B cell (primary cell): ENCODE measurements around the gene SORL1-AS1.

Source experiments
- ATAC-seq: fragments of 200-7000 bp; cut with Tn5 transposase; one replicate; pipeline ENCODE4 v1.10.0; 2021; ENCODE audit warnings: low read depth, mild to moderate bottlenecking, moderate number of reproducible peaks, moderate library complexity
- CTCF ChIA-PET: fragments of 350-600 bp; sonication (Branson Sonifier 250); formaldehyde crosslinking; loops from one replicate; lab custom pipeline; 2021; ENCODE audit warnings: antibody characterized with exemption, inconsistent platforms; lab: Charles Lee
- POLR2A ChIA-PET: fragments of 350-600 bp; sonication (Branson Sonifier 250); formaldehyde crosslinking; loops from one replicate; lab custom pipeline; 2021; ENCODE audit warnings: antibody characterized with exemption; lab: Charles Lee
- DNase-seq: peaks from one replicate; pipeline ENCODE4 v3.0.0; 2013
- H2AFZ ChIP-seq: 2 replicates; pipeline ENCODE4 v1.6.1; 2012; ENCODE audit warnings: mild to moderate bottlenecking, low read depth, low read length; ENCODE audit not compliant: insufficient read depth, poor library complexity, severe bottlenecking
- H3K27ac ChIP-seq, 2 donors: 1 replicate in 1 of 2; 2 replicates in 1 of 2; pipeline ENCODE4 v1.5.1; 2012 to 2013; ENCODE audit warnings: low read length in 2 of 2, mild to moderate bottlenecking in 2 of 2, moderate library complexity in 1 of 2
- H3K27me3 ChIP-seq, 4 experiments: fragments of 200-600 bp in 1 of 4; sonication (generic) in 1 of 4; replicated peaks in 1 of 4; 1 replicate in 2 of 4; 2 replicates in 2 of 4; pipeline versions ENCODE4 v1.6.1 to v1.7.0; 2013 to 2016; ENCODE audit warnings: low read length in 3 of 4, mild to moderate bottlenecking in 2 of 4, mixed read lengths in 1 of 4, moderate library complexity in 1 of 4; ENCODE audit not compliant: insufficient read depth in 4 of 4, control insufficient read depth in 3 of 4; ENCODE audit errors: control extremely low read depth in 1 of 4
- H3K36me3 ChIP-seq, 2 experiments: replicated peaks in 1 of 2; 1 replicate in 1 of 2; 2 replicates in 1 of 2; pipeline versions ENCODE4 v1.6.1 to v1.7.1; 2013; ENCODE audit warnings: low read length in 1 of 2; ENCODE audit not compliant: insufficient read depth in 2 of 2, control insufficient read depth in 1 of 2; ENCODE audit errors: control extremely low read depth in 1 of 2, extremely low read depth in 1 of 2
- H3K4me1 ChIP-seq, 2 donors: fragments of 200-600 bp in 1 of 2; sonication (generic) in 1 of 2; 1 replicate in 1 of 2; 2 replicates in 1 of 2; pipeline versions ENCODE4 v1.5.1 to v1.6.1; 2013 to 2017; ENCODE audit warnings: low read length in 2 of 2; ENCODE audit not compliant: control insufficient read depth in 2 of 2, insufficient read depth in 2 of 2
- H3K4me2 ChIP-seq: replicated peaks from 2 replicates; pipeline ENCODE3; 2012; ENCODE audit warnings: mild to moderate bottlenecking, low read depth, low read length; ENCODE audit not compliant: poor library complexity, severe bottlenecking
- H3K4me3 ChIP-seq, 5 experiments: fragments of 200-600 bp in 1 of 5; sonication (generic) in 1 of 5; 1 replicate in 3 of 5; 2 replicates in 2 of 5; pipeline versions ENCODE4 v1.5.1 to v1.7.0; 2011 to 2016; ENCODE audit warnings: low read length in 4 of 5, mild to moderate bottlenecking in 4 of 5, low read depth in 2 of 5, control low read depth in 1 of 5, moderate library complexity in 1 of 5; ENCODE audit not compliant: insufficient read depth in 1 of 5; ENCODE audit errors: control extremely low read depth in 1 of 5, extremely low read depth in 1 of 5
- H3K79me2 ChIP-seq: fragments of 200-600 bp; sonication (generic); one replicate; pipeline ENCODE4 v1.6.0; 2016; ENCODE audit warnings: low read length; ENCODE audit not compliant: control insufficient read depth, insufficient read depth
- H3K9ac ChIP-seq: fragments of 200-600 bp; sonication (generic); 2 replicates; pipeline ENCODE4 v1.6.1; 2017; ENCODE audit warnings: mild to moderate bottlenecking, low read length, moderate library complexity
- H3K9me3 ChIP-seq, 3 donors: one replicate each; pipeline versions ENCODE4 v1.6.1 to v1.7.1; 2013; ENCODE audit warnings: low read length in 2 of 3; ENCODE audit not compliant: control insufficient read depth in 2 of 3, insufficient read depth in 1 of 3; ENCODE audit errors: control extremely low read depth in 1 of 3
- H4K20me1 ChIP-seq: 2 replicates; pipeline ENCODE4 v1.6.0; 2012; ENCODE audit warnings: mild to moderate bottlenecking, low read length; ENCODE audit not compliant: insufficient read depth, control insufficient read depth, poor library complexity, severe bottlenecking
- H3K27ac Mint-ChIP-seq: one replicate; pipeline ENCODE4 v1.8.0; 2021; ENCODE audit warnings: mixed read lengths
- H3K27me3 Mint-ChIP-seq: one replicate; pipeline ENCODE4 v1.8.0; 2021; ENCODE audit warnings: mixed read lengths
- H3K4me1 Mint-ChIP-seq: one replicate; pipeline ENCODE4 v1.8.0; 2021; ENCODE audit warnings: mixed read lengths
- H3K4me3 Mint-ChIP-seq: one replicate; pipeline ENCODE4 v1.8.0; 2021; ENCODE audit warnings: mixed read lengths
- H3K9me3 Mint-ChIP-seq: one replicate; pipeline ENCODE4 v1.8.0; 2022; ENCODE audit warnings: mixed read lengths; ENCODE audit not compliant: insufficient read depth
- EZH2 ChIP-seq: IDR thresholded peaks from 2 replicates; pipeline ENCODE4 v1.6.1; 2012; ENCODE audit warnings: borderline replicate concordance, low read depth, mild to moderate bottlenecking, moderate library complexity, low read length; ENCODE audit not compliant: insufficient read depth, poor library complexity, severe bottlenecking
- WGBS: methylation state at CpG from one replicate; pipeline ENCODE4 v1.1.5; 2013; ENCODE audit warnings: missing lambda C conversion rate; ENCODE audit not compliant: insufficient coverage; 5-methylcytosine and 5-hydroxymethylcytosine counted together
- intact Hi-C: fragments of 100-400 bp; cut with micrococcal nuclease; formaldehyde crosslinking; loops from one replicate; pipeline ENCODE4 v1.10.0; 2022
- TF ChIP-seq, protein P1 (sequence below): fragments of 200-600 bp; IDR thresholded peaks from one replicate; pipeline ENCODE4 v1.8.0; 2022; ENCODE audit warnings: antibody characterized with exemption, mild to moderate bottlenecking

Gene SORL1-AS1

GRCh38 chr11:121459413-121460017 is 6.7 kb upstream of the SORL1-AS1 start:
- Histone ChIP-seq H3K27me3 (no peaks in the 10 kb centered on the region), H3K79me2 (peaks cover 55% of the 10 kb centered on the region), H4K20me1 (no peaks in the 10 kb centered on the region), H3K4me1 (peaks cover 25 to 34% of the 10 kb centered on the region in 2 donors), H2AFZ (no peak overlapping the region), H3K36me3 (no peaks in the 10 kb centered on the region), H3K4me3 (no peak overlapping the region), H3K9me3 (no peaks in the 10 kb centered on the region), H3K4me2 (no peak overlapping the region), H3K27ac (no peak overlapping the region), H3K9ac (no peak overlapping the region)
- no peak for DNase-seq
- Mint-ChIP-seq H3K4me1 (peaks cover 81% of the 10 kb centered on the region), H3K27me3 (no peaks in the 10 kb centered on the region), H3K4me3 (no peak overlapping the region), H3K9me3 (no peaks in the 10 kb centered on the region), H3K27ac (peak overlapping the region; percentile 4)
- CTCF ChIA-PET, result interaction anchor here (0.7 kb wide), 1 partner anchor 30 kb away, joined by 3 read pairs; no protein-coding TSS in a partner anchor
- POLR2A ChIA-PET, result no interaction called here
- ATAC-seq, result no peak
- WGBS, result 94% methylated on average over 6 of the region's 7 CpGs
- no peak for TF ChIP-seq EZH2
- TF ChIP-seq, protein P1, sequence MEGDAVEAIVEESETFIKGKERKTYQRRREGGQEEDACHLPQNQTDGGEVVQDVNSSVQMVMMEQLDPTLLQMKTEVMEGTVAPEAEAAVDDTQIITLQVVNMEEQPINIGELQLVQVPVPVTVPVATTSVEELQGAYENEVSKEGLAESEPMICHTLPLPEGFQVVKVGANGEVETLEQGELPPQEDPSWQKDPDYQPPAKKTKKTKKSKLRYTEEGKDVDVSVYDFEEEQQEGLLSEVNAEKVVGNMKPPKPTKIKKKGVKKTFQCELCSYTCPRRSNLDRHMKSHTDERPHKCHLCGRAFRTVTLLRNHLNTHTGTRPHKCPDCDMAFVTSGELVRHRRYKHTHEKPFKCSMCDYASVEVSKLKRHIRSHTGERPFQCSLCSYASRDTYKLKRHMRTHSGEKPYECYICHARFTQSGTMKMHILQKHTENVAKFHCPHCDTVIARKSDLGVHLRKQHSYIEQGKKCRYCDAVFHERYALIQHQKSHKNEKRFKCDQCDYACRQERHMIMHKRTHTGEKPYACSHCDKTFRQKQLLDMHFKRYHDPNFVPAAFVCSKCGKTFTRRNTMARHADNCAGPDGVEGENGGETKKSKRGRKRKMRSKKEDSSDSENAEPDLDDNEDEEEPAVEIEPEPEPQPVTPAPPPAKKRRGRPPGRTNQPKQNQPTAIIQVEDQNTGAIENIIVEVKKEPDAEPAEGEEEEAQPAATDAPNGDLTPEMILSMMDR, result no peak
- intact Hi-C loops, result loop anchor here (5.0 kb wide), 1 partner anchor 32 kb away; no protein-coding TSS in a partner anchor

DNA sequence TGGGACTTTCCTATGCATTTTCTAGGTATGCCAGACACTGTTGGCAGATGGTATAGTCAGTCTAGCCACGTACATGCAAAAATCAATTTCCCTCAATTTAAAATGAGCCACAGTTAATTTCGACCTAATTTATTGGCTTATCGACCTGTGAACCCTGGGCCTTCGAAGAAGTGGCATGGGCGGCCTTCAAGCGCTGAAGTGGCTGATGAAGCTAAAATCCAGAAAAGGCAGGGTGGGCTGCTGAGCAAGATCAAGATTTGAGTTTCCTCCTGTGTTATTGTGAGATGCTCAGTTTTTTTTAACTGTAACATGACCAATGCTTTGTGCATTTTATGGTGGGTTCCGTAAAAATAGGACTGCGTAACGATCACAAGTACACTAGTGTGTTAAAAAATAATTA is 5.8 kb upstream of the SORL1-AS1 start:
- Histone ChIP-seq H3K79me2 (peaks cover 55% of the 10 kb centered on the region), H3K4me1 (peaks cover 24 to 34% of the 10 kb centered on the region in 2 donors), H3K9ac (no peak overlapping the region), H4K20me1 (no peaks in the 10 kb centered on the region), H3K27ac (no peak overlapping the region), H2AFZ (no peak overlapping the region), H3K4me2 (no peak overlapping the region), H3K4me3 (no peak overlapping the region), H3K36me3 (no peaks in the 10 kb centered on the region), H3K27me3 (no peaks in the 10 kb centered on the region), H3K9me3 (no peaks in the 10 kb centered on the region)
- ATAC-seq (no peak), DNase-seq (no peak)
- Mint-ChIP-seq H3K9me3 (no peaks in the 10 kb centered on the region), H3K4me3 (no peak overlapping the region), H3K27me3 (no peaks in the 10 kb centered on the region), H3K4me1 (peaks cover 80% of the 10 kb centered on the region), H3K27ac (no peak overlapping the region)
- intact Hi-C loops, result no loop called here
- TF ChIP-seq, protein P1, result no peak
- TF ChIP-seq EZH2, result no peak
- ChIA-PET POLR2A (no interaction called here), CTCF (no interaction called here)
- 100% methylated on average over 2 of the region's 9 CpGs for whole genome bisulfite sequencing
